SK-N-MC (cell line): ENCODE data around the gene MAP3K12.

Source experiments
- DNase-seq: peaks from one replicate; pipeline ENCODE4 v3.0.0-alpha.2; 2011; ENCODE audit warnings: low read depth, low spot score
- H3K27ac ChIP-seq: fragments of 200-600 bp; sonication (generic); 2 replicates; pipeline ENCODE4 v1.5.1; 2016; ENCODE audit warnings: mixed run types
- H3K36me3 ChIP-seq: fragments of 200-600 bp; sonication (generic); 2 replicates; pipeline ENCODE4 v1.6.1; 2017; ENCODE audit warnings: antibody characterized with exemption, low read length, mixed read lengths; ENCODE audit not compliant: insufficient read depth
- H3K4me3 ChIP-seq: fragments of 200-600 bp; sonication (generic); 2 replicates; pipeline ENCODE4 v1.5.1; 2016
- H3K9ac ChIP-seq: fragments of 200-600 bp; sonication (generic); 2 replicates; pipeline ENCODE4 v1.8.0; 2017; ENCODE audit warnings: mixed run types, mixed read lengths; ENCODE audit not compliant: insufficient read length
- H3K9me3 ChIP-seq: fragments of 200-600 bp; sonication (generic); 2 replicates; pipeline ENCODE4 v1.6.1; 2017; ENCODE audit warnings: low read depth, mild to moderate bottlenecking, antibody characterized with exemption, low read length, moderate library complexity, mixed read lengths
- EZH2 ChIP-seq: fragments of 200-600 bp; sonication (generic); IDR thresholded peaks from one replicate; pipeline ENCODE4 v1.6.1; 2017; ENCODE audit warnings: antibody characterized with exemption
- FOXP2 ChIP-seq: optimal IDR thresholded peaks from 2 replicates; pipeline ENCODE3; 2011; ENCODE audit warnings: mild to moderate bottlenecking, moderate library complexity; ENCODE audit not compliant: insufficient read depth; ENCODE audit errors: extremely low read length, control extremely low read depth
- POLR2AphosphoS5 ChIP-seq: IDR thresholded peaks from 2 replicates; pipeline ENCODE4 v1.6.1; 2012; ENCODE audit warnings: mild to moderate bottlenecking, low read depth, low read length, borderline replicate concordance

MAP3K12 gene

GRCh38 chr12:53431187-53431586 is 68.1 kb downstream of the MAP3K12 start:
- Histone ChIP-seq H3K4me3 (no peak overlapping the region), H3K36me3 (no peaks in the 10 kb centered on the region), H3K27ac (no peak overlapping the region), H3K9ac (no peak overlapping the region), H3K9me3 (no peaks in the 10 kb centered on the region)
- no peak for TF ChIP-seq POLR2AphosphoS5
- TF ChIP-seq EZH2 = no peak
- no peak for TF ChIP-seq FOXP2
- no peak for DNase-seq

GRCh38 chr12:53430116-53430515 is 69.1 kb downstream of the MAP3K12 start:
- Histone ChIP-seq H3K9ac (no peak overlapping the region), H3K9me3 (no peaks in the 10 kb centered on the region), H3K36me3 (no peaks in the 10 kb centered on the region), H3K27ac (no peak overlapping the region), H3K4me3 (no peak overlapping the region)
- no peak for DNase-seq
- TF ChIP-seq POLR2AphosphoS5 (no peak), FOXP2 (no peak), EZH2 (no peak)
